ENCODE results near the gene ABHD2.

Gene ABHD2

DNA sequence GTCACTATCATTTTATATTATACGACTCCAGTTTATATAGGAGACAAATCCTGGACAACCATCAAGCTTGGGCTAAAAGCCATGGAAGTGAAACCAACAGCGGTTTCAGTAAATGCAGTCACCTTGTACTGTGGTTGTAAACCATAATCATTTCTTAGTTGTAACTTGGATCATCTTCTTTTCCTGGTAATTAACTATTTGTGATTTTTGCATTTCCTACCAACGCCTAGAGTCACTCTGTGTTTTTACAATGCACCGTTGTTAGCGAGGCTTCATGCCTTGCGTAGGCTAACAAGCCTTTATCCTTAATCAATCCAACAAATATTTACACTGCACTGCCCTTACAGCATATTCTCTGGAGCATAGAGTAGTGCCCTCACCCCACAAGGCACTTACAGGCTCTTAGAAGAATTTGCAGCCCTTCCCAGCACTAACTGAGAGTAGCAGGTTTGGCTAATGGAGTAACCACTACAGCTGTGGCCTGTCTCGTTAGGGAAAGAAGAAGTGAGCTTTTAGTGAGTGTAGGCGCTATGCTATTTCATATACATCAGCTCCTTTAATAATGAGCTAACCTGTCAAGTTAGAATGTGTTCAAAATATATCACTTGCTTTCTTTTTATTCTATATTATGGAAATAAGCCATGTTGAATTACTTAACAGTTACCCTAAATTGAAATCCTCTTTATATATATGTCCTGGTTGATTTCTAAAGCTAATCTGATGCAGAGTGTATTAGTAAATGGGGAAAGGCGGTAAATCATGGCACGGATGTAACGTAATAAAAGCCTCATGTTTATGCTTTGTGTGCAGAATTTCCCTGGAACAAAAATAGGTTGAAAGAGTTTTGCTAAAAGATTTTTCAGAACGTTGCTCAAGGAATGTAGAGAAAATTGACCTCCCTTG, 62.8 kb downstream of the ABHD2 start:
- H3K4me2 ChIP-seq (ENCODE audit: low read length), result no peak overlapping the region
- H3K79me2 ChIP-seq (ENCODE audit: control insufficient read depth, low read length), result no peaks in the 10 kb centered on the region
- TF ChIP-seq, protein P1, sequence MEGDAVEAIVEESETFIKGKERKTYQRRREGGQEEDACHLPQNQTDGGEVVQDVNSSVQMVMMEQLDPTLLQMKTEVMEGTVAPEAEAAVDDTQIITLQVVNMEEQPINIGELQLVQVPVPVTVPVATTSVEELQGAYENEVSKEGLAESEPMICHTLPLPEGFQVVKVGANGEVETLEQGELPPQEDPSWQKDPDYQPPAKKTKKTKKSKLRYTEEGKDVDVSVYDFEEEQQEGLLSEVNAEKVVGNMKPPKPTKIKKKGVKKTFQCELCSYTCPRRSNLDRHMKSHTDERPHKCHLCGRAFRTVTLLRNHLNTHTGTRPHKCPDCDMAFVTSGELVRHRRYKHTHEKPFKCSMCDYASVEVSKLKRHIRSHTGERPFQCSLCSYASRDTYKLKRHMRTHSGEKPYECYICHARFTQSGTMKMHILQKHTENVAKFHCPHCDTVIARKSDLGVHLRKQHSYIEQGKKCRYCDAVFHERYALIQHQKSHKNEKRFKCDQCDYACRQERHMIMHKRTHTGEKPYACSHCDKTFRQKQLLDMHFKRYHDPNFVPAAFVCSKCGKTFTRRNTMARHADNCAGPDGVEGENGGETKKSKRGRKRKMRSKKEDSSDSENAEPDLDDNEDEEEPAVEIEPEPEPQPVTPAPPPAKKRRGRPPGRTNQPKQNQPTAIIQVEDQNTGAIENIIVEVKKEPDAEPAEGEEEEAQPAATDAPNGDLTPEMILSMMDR (IDR thresholded peaks at IDR 0.05; ENCODE audit: low read depth, low read length, poor library complexity, severe bottlenecking), result no peak
- TF ChIP-seq EZH2phosphoT487 (IDR thresholded peaks at IDR 0.05; ENCODE audit: borderline replicate concordance, low read length), result no peak
- no peak overlapping the region for H3K4me3 ChIP-seq (ENCODE audit: low read length)
- H4K20me1 ChIP-seq (ENCODE audit: control insufficient read depth, insufficient read depth, low read depth, low read length), result no peaks in the 10 kb centered on the region
- no peaks in the 10 kb centered on the region for H3K9me3 ChIP-seq (ENCODE audit: control insufficient read depth, insufficient read depth, low read length)
- H3K9me2 ChIP-seq (replicated peaks; ENCODE audit: control insufficient read depth, low read length), result no peaks in the 10 kb centered on the region
- H3K27me3 ChIP-seq (ENCODE audit: control insufficient read depth, low read length), result no peaks in the 10 kb centered on the region
- H3K27ac ChIP-seq (ENCODE audit: low read depth, low read length), result no peak overlapping the region
- H3F3A ChIP-seq (ENCODE audit: control insufficient read depth, insufficient read depth), result no peaks in the 10 kb centered on the region
- H3K4me1 ChIP-seq (ENCODE audit: control insufficient read depth, low read length), result peaks cover 26% of the 10 kb centered on the region
- H3K36me3 ChIP-seq (ENCODE audit: control insufficient read depth, low read length), result peaks cover 15% of the 10 kb centered on the region; the same call in 1 of the 2 replicates

DNA sequence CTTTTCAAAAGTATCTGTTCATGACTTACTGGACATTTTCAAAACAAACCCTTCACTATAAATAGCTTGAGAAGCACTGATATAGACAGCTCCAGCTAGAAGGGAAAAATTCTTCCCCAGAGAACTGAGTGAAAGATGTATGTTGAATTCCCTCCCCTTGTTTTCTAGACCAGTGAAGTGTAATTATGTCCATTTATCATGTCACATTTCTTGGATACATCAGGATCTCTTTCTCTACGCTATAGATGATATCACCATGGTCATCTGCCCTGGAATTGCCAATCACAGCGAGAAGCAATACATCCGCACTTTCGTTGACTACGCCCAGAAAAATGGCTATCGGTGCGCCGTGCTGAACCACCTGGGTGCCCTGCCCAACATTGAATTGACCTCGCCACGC, 66.9 kb downstream of the ABHD2 start:
- Histone ChIP-seq H4K20me1 (ENCODE audit: control insufficient read depth, insufficient read depth, low read depth, low read length) (no peaks in the 10 kb centered on the region), H3K4me3 (ENCODE audit: low read length) (no peak overlapping the region)

DNA sequence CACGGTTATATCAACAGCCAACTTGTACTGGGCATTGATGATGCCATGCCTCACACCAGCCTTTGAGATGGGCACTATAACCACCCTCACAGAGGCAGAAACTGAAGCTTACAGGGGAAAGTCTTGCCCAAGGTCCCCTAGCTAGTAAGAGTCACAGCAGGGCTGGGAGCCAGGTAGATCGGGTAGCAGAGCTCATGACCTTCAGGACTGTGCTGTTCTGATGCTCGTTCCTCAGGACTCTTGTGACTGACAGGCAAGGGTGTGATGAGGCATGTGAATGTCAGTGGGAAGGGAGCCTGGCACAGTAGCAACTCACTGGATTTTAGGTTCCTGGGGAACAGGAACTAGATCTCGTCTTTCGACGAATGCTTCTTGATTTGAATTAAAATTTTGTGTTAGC, 67.4 kb downstream of the ABHD2 start:
- H3K27me3 ChIP-seq (ENCODE audit: control insufficient read depth, low read length), result no peaks in the 10 kb centered on the region

More for the DNA sequence above, 66.9 kb downstream of the ABHD2 start:
- TF ChIP-seq EZH2phosphoT487 (IDR thresholded peaks at IDR 0.05; ENCODE audit: borderline replicate concordance, low read length), result no peak
- TF ChIP-seq, protein P1 (IDR thresholded peaks at IDR 0.05; ENCODE audit: low read depth, low read length, poor library complexity, severe bottlenecking), result no peak
- Histone ChIP-seq H3K79me2 (ENCODE audit: control insufficient read depth, low read length) (no peaks in the 10 kb centered on the region), H3K27me3 (ENCODE audit: control insufficient read depth, low read length) (no peaks in the 10 kb centered on the region), H3K9me2 (replicated peaks; ENCODE audit: control insufficient read depth, low read length) (no peaks in the 10 kb centered on the region), H3K4me1 (ENCODE audit: control insufficient read depth, low read length) (peaks cover 13% of the 10 kb centered on the region), H3K9me3 (ENCODE audit: control insufficient read depth, insufficient read depth, low read length) (no peaks in the 10 kb centered on the region), H3F3A (ENCODE audit: control insufficient read depth, insufficient read depth) (no peaks in the 10 kb centered on the region), H3K36me3 (ENCODE audit: control insufficient read depth, low read length) (peaks cover 15% of the 10 kb centered on the region; the same call in 1 of the 2 replicates), H3K4me2 (ENCODE audit: low read length) (no peak overlapping the region), H3K27ac (ENCODE audit: low read depth, low read length) (no peak overlapping the region)

More for the DNA sequence above, 67.4 kb downstream of the ABHD2 start:
- Histone ChIP-seq H3K36me3 (ENCODE audit: control insufficient read depth, low read length) (peaks cover 15% of the 10 kb centered on the region; the same call in 1 of the 2 replicates), H3K9me3 (ENCODE audit: control insufficient read depth, insufficient read depth, low read length) (no peaks in the 10 kb centered on the region), H3K79me2 (ENCODE audit: control insufficient read depth, low read length) (no peaks in the 10 kb centered on the region), H3F3A (ENCODE audit: control insufficient read depth, insufficient read depth) (no peaks in the 10 kb centered on the region), H3K4me2 (ENCODE audit: low read length) (no peak overlapping the region), H3K27ac (ENCODE audit: low read depth, low read length) (no peak overlapping the region), H3K4me1 (ENCODE audit: control insufficient read depth, low read length) (peaks cover 9% of the 10 kb centered on the region), H4K20me1 (ENCODE audit: control insufficient read depth, insufficient read depth, low read depth, low read length) (no peaks in the 10 kb centered on the region), H3K4me3 (ENCODE audit: low read length) (no peak overlapping the region), H3K9me2 (replicated peaks; ENCODE audit: control insufficient read depth, low read length) (no peaks in the 10 kb centered on the region)
- no peak for TF ChIP-seq EZH2phosphoT487 (IDR thresholded peaks at IDR 0.05; ENCODE audit: borderline replicate concordance, low read length)
- TF ChIP-seq, protein P1 (IDR thresholded peaks at IDR 0.05; ENCODE audit: low read depth, low read length, poor library complexity, severe bottlenecking), result no peak

Measured in DOHH2 (cell line).